Kidney epithelial cell (primary cell): ENCODE measurements around the gene EGFLAM. TPM values are rescaled to one million over a fixed set of nuclear protein-coding genes. Genes with fewer than 3 reads are reported as not detected.
"Not testable (repeated sequence)": the region's sequence is repeated elsewhere in the genome, so short reads cannot be mapped to it uniquely, and the experiment has no call there.

Experiments
- DNase-seq: peaks from one replicate; pipeline ENCODE4 v3.0.0-alpha.2; 2010; ENCODE audit warnings: low read depth
- H3K27me3 ChIP-seq: 2 replicates; pipeline ENCODE4 v1.6.0; 2011; ENCODE audit warnings: low read length; ENCODE audit not compliant: control insufficient read depth, insufficient read depth
- H3K36me3 ChIP-seq: 2 replicates; pipeline ENCODE4 v1.5.1; 2011; ENCODE audit warnings: low read length; ENCODE audit not compliant: control insufficient read depth, insufficient read depth
- H3K4me3 ChIP-seq: 2 replicates; pipeline ENCODE4 v1.5.1; 2011; ENCODE audit warnings: low read depth, mild to moderate bottlenecking, control low read depth, low read length
- CTCF ChIP-seq: IDR thresholded peaks from 2 replicates; pipeline ENCODE4 v1.5.1; 2011; ENCODE audit warnings: mild to moderate bottlenecking, moderate library complexity, low read length, control low read depth, inconsistent platforms; ENCODE audit not compliant: insufficient read depth, poor library complexity, severe bottlenecking
- total RNA-seq: library from RNA; depleted of rRNA; stranded (reverse); fragments of >200 nt; gene quantifications from 2 replicates; pipeline ENCODE4 v1.2.3, GENCODE V29; 2015

Gene EGFLAM
- total RNA-seq, 1 donor from 2014 or later, result 3.5 TPM

- Histone ChIP-seq H3K4me3 (no peak overlapping the region), H3K36me3 (no peaks in the 10 kb centered on the region), H3K27me3 (no peaks in the 10 kb centered on the region)
- no peak for DNase-seq
- TF ChIP-seq CTCF, result no peak
These were observed 73.5 kb downstream of the EGFLAM start for GRCh38 chr5:38331831-38332230.

- H3K36me3 ChIP-seq, H3K4me3 ChIP-seq, DNase-seq, H3K27me3 ChIP-seq: not testable (repeated sequence)
These were observed 74.8 kb downstream of the EGFLAM start for GRCh38 chr5:38333181-38333580.

GRCh38 chr5:38338455-38338854 lies 80.1 kb downstream of the EGFLAM start:
- TF ChIP-seq CTCF, result no peak
- no peaks in the 10 kb centered on the region for H3K27me3 ChIP-seq
- no peaks in the 10 kb centered on the region for H3K36me3 ChIP-seq
- DNase-seq, result no peak
- no peak overlapping the region for H3K4me3 ChIP-seq

- H3K4me3 ChIP-seq, result no peak overlapping the region
- no peaks in the 10 kb centered on the region for H3K36me3 ChIP-seq
- peak; percentile 14 for DNase-seq
- H3K27me3 ChIP-seq, result no peaks in the 10 kb centered on the region
- TF ChIP-seq CTCF, result no peak
These were observed 81.1 kb downstream of the EGFLAM start for GRCh38 chr5:38339446-38339845.

GRCh38 chr5:38341056-38341455 lies 82.7 kb downstream of the EGFLAM start:
- TF ChIP-seq CTCF, result no peak
- H3K27me3 ChIP-seq, result no peaks in the 10 kb centered on the region
- peak; percentile 48 for DNase-seq
- H3K4me3 ChIP-seq, result no peak overlapping the region
- no peaks in the 10 kb centered on the region for H3K36me3 ChIP-seq

- peak; percentile 48 for DNase-seq
- H3K4me3 ChIP-seq, result no peak overlapping the region
- TF ChIP-seq CTCF, result no peak
- H3K27me3 ChIP-seq, result no peaks in the 10 kb centered on the region
- no peaks in the 10 kb centered on the region for H3K36me3 ChIP-seq
These were observed 83.3 kb downstream of the EGFLAM start for GRCh38 chr5:38341641-38342040.
